Coronary artery (tissue), 2 donors: ENCODE data around the gene OASL.
"Not testable (repeated sequence)": the region's sequence is repeated elsewhere in the genome, so short reads cannot be mapped to it uniquely, and the experiment has no call there.

Experiments used
- DNase-seq: peaks from one replicate; pipeline ENCODE4 v3.0.0-alpha.2; 2017; ENCODE audit warnings: low spot score
- H3K27ac ChIP-seq, 2 donors: fragments of 200-600 bp; sonication (generic); one replicate each; pipeline ENCODE4 v1.5.1; 2016 to 2019
- H3K4me3 ChIP-seq: fragments of 200-600 bp; sonication (generic); 2 replicates; pipeline ENCODE4 v1.5.1; 2016; ENCODE audit warnings: mild to moderate bottlenecking, moderate library complexity
- CTCF ChIP-seq: fragments of 200-600 bp; sonication (generic); IDR thresholded peaks from one replicate; pipeline ENCODE4 v1.5.1; 2019; ENCODE audit warnings: antibody characterized with exemption

Gene OASL

GRCh38 chr12:121053706-121054105, 14.7 kb upstream of the OASL start:
- H3K4me3 ChIP-seq, result no peak overlapping the region
- no peak overlapping the region for H3K27ac ChIP-seq
- DNase-seq, result no peak
- TF ChIP-seq CTCF, result no peak

GRCh38 chr12:121050725-121051124, 11.7 kb upstream of the OASL start:
- Histone ChIP-seq H3K27ac (no peak overlapping the region), H3K4me3 (no peak overlapping the region)
- DNase-seq, result no peak
- TF ChIP-seq CTCF, result no peak

GRCh38 chr12:121048442-121048841, 9.4 kb upstream of the OASL start:
- TF ChIP-seq CTCF, result no peak
- Histone ChIP-seq H3K27ac (no peak overlapping the region), H3K4me3 (no peak overlapping the region)
- no peak for DNase-seq

GRCh38 chr12:121047400-121047799, 8.4 kb upstream of the OASL start:
- not testable (repeated sequence) for DNase-seq, H3K27ac ChIP-seq, H3K4me3 ChIP-seq

- TF ChIP-seq CTCF, result no peak
Observed at GRCh38 chr12:121043067-121043466, 4.0 kb upstream of the OASL start.

GRCh38 chr12:121036810-121037326, 2.2 kb downstream of the OASL start:
- H3K4me3 ChIP-seq, result no peak overlapping the region
- no peak for TF ChIP-seq CTCF
- H3K27ac ChIP-seq, result no peak overlapping the region
- DNase-seq, result no peak

More at GRCh38 chr12:121043067-121043466, 4.0 kb upstream of the OASL start:
- Histone ChIP-seq H3K27ac (no peak overlapping the region), H3K4me3 (no peak overlapping the region)
- no peak for DNase-seq

GRCh38 chr12:121034616-121035305, 4.3 kb downstream of the OASL start:
- Histone ChIP-seq H3K4me3 (no peak overlapping the region), H3K27ac (no peak overlapping the region)
- no peak for DNase-seq
- no peak for TF ChIP-seq CTCF
